ENCODE data around the gene ZNF30. TPM values are rescaled to one million over a fixed set of nuclear protein-coding genes. Genes with fewer than 3 reads are reported as not detected.
A peak's percentile ranks its signal among the peaks of the same experiment; 100 is the strongest.

Gene ZNF30
- total RNA-seq, 4 donors from 2014 or later, result 1.2 to 4.3 (median 3.1) TPM

DNA sequence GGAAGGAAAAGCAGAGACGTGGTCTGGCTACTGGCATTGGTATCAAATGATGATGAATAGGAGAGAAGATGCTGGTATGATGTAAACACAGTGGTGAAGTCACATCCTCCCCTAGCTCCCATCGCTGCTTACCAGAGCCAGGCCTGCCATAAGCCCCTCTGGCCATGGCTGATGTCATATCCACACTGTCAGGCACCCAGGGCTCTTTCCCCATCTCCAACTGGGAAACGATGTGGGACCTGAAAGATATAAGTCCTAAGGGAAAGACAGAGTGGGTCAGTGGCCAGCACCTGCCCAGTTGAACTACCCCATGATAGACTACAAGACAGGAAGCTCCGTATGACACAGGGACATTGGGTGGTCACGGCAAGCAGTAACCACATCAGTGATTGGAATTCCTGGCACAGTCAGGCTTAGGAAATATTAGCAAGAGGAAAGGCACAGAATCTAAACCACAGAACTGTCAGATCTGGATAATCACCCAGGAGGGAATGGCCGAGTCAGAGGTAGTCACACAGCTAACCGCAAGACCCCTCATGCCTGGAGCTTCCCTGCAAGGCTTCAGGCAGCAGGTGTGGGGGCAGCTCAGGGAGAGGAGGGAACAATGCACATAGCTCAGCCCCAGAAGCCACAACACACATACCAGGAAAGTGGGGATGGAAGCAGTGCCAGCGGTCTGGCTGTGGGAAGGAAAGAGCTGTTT lies 33.6 kb downstream of the ZNF30 start:
- Histone ChIP-seq H3K4me1 (peaks cover 0 to 23% (median 14%) of the 10 kb centered on the region in 4 donors), H3K27ac (no peak overlapping the region), H3K36me3 (peaks cover 7 to 65% (median 35%) of the 10 kb centered on the region in 3 donors), H3K27me3 (no peaks in the 10 kb centered on the region), H3K9me3 (peaks cover 0 to 62% (median 26%) of the 10 kb centered on the region in 4 donors), H3K4me3 (no peak overlapping the region)
- 96% methylated on average over 8 of the region's 8 CpGs for WGBS, 2 donors
- no peak for TF ChIP-seq POLR2A (IDR thresholded peaks at IDR 0.05)
- TF ChIP-seq EP300 (IDR thresholded peaks at IDR 0.05), result no peak
- TF ChIP-seq, protein P1, sequence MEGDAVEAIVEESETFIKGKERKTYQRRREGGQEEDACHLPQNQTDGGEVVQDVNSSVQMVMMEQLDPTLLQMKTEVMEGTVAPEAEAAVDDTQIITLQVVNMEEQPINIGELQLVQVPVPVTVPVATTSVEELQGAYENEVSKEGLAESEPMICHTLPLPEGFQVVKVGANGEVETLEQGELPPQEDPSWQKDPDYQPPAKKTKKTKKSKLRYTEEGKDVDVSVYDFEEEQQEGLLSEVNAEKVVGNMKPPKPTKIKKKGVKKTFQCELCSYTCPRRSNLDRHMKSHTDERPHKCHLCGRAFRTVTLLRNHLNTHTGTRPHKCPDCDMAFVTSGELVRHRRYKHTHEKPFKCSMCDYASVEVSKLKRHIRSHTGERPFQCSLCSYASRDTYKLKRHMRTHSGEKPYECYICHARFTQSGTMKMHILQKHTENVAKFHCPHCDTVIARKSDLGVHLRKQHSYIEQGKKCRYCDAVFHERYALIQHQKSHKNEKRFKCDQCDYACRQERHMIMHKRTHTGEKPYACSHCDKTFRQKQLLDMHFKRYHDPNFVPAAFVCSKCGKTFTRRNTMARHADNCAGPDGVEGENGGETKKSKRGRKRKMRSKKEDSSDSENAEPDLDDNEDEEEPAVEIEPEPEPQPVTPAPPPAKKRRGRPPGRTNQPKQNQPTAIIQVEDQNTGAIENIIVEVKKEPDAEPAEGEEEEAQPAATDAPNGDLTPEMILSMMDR (IDR thresholded peaks at IDR 0.05), result no peak
- no peak for DNase-seq (ENCODE audit: low spot score in 2 of 2)

DNA sequence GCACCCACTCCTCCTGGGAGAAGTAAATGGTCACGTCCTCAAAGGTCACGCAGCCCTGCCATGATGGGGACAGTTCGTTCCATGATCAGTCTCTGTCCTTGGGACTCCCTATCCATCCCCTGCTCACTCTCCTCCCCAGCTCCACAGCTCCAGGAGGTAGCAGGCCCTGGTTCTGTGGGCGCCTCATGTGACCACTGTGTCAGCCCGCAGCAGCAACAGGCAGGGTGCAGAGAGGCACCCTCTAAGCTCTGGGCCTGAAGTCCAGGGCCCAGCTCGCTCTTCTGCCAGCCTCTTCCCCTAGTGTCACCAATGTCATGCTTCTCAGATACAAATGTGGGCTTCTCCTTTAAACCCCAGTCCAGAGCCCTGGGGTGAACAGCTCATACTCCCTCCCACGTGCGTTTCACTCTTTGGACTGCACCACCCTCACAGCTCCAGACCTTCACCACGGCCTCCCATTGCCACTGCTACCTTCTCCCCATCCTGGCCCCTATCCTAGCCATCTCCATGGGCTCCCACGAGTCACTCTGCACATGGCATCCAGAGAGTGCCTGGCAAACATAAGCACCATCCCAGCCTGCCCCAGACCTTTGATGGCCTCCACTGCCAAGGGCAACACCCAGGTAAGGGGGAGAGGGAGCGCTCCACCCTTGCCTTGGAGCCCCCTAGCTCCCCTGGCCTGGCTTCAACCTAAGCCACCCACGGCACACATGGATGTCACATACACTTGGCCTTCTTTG lies 34.4 kb downstream of the ZNF30 start:
- TF ChIP-seq POLR2A (IDR thresholded peaks at IDR 0.05), result no peak
- TF ChIP-seq, protein P1 (IDR thresholded peaks at IDR 0.05), result no peak
- no peak for TF ChIP-seq EP300 (IDR thresholded peaks at IDR 0.05)
- H3K4me1 ChIP-seq, result peaks cover 0 to 23% (median 14%) of the 10 kb centered on the region in 4 donors
- no peak for DNase-seq (ENCODE audit: low spot score in 2 of 2)
- no peak overlapping the region for H3K4me3 ChIP-seq
- H3K27me3 ChIP-seq, result no peaks in the 10 kb centered on the region
- no peak overlapping the region for H3K27ac ChIP-seq
- peaks cover 0 to 54% (median 25%) of the 10 kb centered on the region in 4 donors for H3K9me3 ChIP-seq
- peaks cover 7 to 57% (median 35%) of the 10 kb centered on the region in 3 donors for H3K36me3 ChIP-seq
- 95 to 97% methylated on average over 12 of the region's 12 CpGs for WGBS, 2 donors

DNA sequence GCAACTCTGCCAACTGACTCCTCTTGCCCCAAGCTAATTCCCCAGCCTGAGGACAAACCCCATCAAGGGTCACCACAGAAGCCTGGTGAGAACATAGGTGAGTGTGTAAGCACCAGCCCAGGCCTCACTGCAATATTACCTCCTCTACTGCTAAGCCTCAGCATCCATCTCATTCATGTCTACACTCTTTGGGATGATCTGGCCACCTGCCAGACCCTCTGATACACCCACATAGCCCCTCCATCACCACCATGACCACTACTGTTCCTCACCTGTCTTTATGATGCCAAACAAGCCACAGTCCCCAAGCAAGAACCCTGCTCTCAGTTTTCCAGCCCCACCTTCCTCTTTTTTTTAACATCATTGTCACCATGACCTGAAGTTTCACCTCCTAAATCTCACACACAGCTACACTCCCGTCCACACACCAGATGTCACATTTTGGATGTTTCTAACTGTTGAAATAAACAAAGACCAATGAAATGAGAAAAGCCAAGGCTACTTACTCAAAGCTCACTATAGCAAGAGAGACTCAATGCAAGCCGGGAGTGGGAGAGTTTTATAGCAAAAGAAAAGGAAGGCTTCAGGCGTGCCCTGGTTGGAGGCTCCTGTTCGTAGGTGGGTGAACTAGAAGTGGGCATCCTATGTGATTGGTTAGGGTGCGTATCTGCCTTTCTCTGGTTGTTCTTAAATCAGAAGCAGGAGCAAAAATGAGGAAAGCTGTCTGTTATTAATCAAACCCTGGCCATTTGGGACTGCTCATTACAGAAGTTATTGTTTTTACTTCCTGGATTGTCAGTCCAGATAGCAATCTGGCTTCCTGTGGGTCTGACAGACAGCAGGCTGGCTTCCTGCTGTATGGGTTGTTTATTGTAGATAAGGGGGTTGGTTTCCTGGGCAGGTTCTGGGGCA lies 35.3 kb downstream of the ZNF30 start:
- no peak for DNase-seq (ENCODE audit: low spot score in 2 of 2)
- Histone ChIP-seq H3K9me3 (peaks cover 0 to 47% (median 16%) of the 10 kb centered on the region in 4 donors), H3K4me1 (peaks cover 0 to 23% (median 14%) of the 10 kb centered on the region in 4 donors), H3K36me3 (peaks cover 7 to 48% (median 35%) of the 10 kb centered on the region in 3 donors), H3K27me3 (no peaks in the 10 kb centered on the region), H3K27ac (peak overlapping the region in 1 of 4 donors; percentile 3), H3K4me3 (peak overlapping the region in 2 of 4 donors; percentile 84 to 96)
- TF ChIP-seq EP300 (IDR thresholded peaks at IDR 0.05), result no peak
- TF ChIP-seq, protein P1 (IDR thresholded peaks at IDR 0.05), result no peak
- TF ChIP-seq POLR2A (IDR thresholded peaks at IDR 0.05), result no peak
- 71 to 72% methylated on average over 5 of the region's 5 CpGs for WGBS, 2 donors

DNA sequence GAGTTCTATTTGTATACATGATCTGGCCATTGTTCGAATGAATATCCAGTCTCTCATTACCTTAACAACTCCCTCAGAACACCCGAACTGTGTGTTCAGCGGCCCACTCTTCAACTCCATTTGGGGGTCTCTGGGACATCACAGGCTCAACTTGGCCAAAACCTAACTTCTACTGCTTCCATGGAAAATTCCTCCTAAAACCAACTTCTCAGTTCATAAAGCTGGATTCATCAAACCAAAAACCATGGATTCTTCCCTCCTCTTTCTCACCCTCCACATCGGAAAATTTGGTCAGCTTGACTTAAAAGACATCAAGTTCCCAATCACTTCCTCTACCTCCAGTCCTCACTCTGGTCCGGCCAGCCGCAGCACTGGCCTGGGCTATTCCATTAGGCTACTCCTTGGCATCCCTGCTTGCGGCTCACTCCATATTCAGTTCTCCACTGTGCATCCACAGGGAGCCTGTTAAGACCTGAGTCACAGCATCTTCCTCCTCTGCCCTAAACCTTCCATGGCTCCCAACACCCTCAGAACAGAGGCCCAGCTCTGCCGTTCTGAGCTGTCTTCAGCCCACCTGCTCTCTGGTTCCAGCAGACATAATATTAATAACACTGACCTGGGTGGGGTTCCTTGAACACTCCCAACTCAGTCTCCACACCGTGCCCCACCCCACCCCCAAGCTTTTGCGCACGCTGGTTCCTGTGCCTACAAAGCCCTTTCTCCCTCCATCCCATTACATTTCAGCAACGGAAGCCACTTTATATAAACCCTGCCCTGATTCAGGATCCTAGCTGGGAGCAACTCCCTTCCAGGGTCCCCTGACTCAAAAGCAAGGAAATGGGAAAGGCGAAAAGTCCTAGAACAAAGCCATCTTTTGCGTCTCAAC lies 36.2 kb downstream of the ZNF30 start:
- H3K36me3 ChIP-seq, result peaks cover 7 to 39% (median 27%) of the 10 kb centered on the region in 3 donors
- TF ChIP-seq, protein P1 (IDR thresholded peaks at IDR 0.05), result no peak
- no peak for TF ChIP-seq POLR2A (IDR thresholded peaks at IDR 0.05)
- TF ChIP-seq EP300 (IDR thresholded peaks at IDR 0.05), result no peak
- no peaks in the 10 kb centered on the region for H3K27me3 ChIP-seq
- no peak for DNase-seq (ENCODE audit: low spot score in 2 of 2)
- peaks cover 0 to 45% (median 11%) of the 10 kb centered on the region in 4 donors for H3K9me3 ChIP-seq
- peak overlapping the region in 2 of 4 donors; percentile 58 to 66 for H3K27ac ChIP-seq
- peak overlapping the region; percentile 77 to 96 (median 89) for H3K4me3 ChIP-seq
- WGBS, 2 donors, result 35 to 40% methylated on average over 14 of the region's 14 CpGs
- peaks cover 0 to 23% (median 14%) of the 10 kb centered on the region in 4 donors for H3K4me1 ChIP-seq

Measured in tibial nerve (tissue), 4 donors.